GM13977 (cell line): Measurements from ENCODE around the gene GOLGA8S.
"Not testable (repeated sequence)": the region's sequence is repeated elsewhere in the genome, so short reads cannot be mapped to it uniquely, and the experiment has no call there.

ENCODE experiments used
- DNase-seq: peaks from one replicate; pipeline ENCODE4 v3.0.0; 2012; ENCODE audit warnings: low spot score
- in situ Hi-C: fragments of 300-500 bp; cut with MboI; formaldehyde crosslinking; loops from one replicate; pipeline ENCODE4 v1.12.0; 2022; ENCODE audit warnings: low sequenced_read_pairs, low pct_unique_long_range_greater_than_20kb, mixed read lengths, inconsistent platforms; ENCODE audit not compliant: unreplicated experiment
- TF ChIP-seq, protein P1 (sequence below): IDR thresholded peaks from 2 replicates; pipeline ENCODE4 v1.5.1; 2012; ENCODE audit warnings: mild to moderate bottlenecking, control low read depth; ENCODE audit not compliant: insufficient read depth; ENCODE audit errors: extremely low read depth, missing control alignments

Gene GOLGA8S

DNA sequence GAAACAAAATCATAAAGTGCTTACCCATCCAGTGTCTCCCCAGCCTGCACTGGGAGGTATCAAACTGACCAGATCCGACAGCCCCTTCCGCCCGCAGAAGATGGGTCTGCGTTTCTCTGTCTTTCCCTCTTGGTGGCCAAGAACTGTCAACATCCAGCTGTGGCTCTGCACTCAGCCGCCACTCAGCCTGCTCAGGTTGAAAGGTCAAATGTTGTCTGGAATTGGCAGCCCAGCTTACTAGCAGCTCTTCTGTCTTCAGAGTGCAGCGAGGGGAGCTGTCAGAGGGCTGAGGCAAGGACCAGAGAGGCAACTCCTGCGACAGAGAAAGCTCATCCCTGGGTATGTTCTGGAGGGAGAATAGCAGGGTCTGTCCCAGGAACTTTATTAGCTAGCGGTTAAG lies 47.1 kb downstream of the GOLGA8S start:
- in situ Hi-C loops: no loop called here
- DNase-seq: no peak
- TF ChIP-seq, protein P1, sequence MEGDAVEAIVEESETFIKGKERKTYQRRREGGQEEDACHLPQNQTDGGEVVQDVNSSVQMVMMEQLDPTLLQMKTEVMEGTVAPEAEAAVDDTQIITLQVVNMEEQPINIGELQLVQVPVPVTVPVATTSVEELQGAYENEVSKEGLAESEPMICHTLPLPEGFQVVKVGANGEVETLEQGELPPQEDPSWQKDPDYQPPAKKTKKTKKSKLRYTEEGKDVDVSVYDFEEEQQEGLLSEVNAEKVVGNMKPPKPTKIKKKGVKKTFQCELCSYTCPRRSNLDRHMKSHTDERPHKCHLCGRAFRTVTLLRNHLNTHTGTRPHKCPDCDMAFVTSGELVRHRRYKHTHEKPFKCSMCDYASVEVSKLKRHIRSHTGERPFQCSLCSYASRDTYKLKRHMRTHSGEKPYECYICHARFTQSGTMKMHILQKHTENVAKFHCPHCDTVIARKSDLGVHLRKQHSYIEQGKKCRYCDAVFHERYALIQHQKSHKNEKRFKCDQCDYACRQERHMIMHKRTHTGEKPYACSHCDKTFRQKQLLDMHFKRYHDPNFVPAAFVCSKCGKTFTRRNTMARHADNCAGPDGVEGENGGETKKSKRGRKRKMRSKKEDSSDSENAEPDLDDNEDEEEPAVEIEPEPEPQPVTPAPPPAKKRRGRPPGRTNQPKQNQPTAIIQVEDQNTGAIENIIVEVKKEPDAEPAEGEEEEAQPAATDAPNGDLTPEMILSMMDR: no peak

DNA sequence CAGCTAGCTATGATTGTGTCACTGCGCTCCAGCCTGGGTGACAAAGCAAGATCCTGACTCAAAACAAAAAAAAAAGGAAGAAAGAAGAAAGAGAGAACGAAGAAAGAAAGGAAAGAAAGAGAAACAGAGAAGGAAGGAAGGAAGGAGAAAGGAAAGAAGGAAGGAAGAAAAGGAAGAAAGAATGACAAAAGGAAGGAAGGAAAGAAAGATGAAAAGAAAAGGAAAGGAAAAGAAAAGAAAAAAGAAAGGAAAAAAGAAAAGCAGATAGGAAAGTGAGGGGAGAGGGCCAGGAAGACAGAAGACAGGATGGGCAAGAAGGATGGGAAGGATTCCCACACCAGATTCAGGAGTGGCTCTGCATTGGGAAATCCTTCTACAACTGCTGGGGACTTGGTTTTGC lies 47.6 kb downstream of the GOLGA8S start:
- in situ Hi-C loops: no loop called here
- TF ChIP-seq, protein P1: no peak
- DNase-seq: no peak

DNA sequence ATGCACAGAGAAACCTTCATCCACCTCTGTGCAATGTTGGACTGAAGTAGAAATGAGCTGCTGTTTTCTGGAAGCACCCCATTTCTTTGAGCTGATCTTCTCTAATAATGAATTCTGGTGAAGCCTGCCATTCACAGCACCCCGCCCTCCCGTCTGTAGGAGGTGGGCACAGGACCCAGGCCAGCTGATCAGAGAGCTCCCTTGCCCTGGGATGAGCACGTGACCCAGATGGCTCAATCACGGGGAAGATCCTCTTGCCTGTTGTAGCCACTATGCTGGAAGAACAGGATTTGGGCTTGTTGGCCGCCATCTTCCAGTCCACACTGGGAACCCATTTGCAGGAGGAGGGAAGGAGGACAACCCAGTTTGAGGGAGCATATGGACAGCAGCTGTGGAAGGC lies 48.0 kb downstream of the GOLGA8S start:
- in situ Hi-C loops: no loop called here
- TF ChIP-seq, protein P1: no peak
- no peak for DNase-seq

DNA sequence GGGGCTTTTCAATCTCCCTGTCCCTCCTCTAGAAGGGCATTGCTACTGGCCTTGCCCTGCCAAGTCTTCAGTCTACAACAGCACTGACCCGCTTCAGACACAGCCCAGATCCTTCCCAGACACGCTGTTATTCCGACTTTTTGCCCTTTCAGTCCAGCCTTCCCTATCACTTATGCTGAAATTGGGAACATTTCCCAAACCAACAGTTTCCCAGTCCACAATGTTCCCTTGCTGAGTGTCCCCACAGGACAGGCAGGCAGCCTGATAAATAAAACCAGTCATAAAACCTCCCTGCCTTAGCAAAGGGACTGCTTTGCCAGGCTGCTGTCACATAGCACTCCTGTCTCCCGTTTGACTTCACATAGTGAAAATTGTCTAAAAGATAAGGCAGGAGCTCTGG lies 49.0 kb downstream of the GOLGA8S start:
- TF ChIP-seq, protein P1: no peak
- in situ Hi-C loops: no loop called here
- no peak for DNase-seq

DNA sequence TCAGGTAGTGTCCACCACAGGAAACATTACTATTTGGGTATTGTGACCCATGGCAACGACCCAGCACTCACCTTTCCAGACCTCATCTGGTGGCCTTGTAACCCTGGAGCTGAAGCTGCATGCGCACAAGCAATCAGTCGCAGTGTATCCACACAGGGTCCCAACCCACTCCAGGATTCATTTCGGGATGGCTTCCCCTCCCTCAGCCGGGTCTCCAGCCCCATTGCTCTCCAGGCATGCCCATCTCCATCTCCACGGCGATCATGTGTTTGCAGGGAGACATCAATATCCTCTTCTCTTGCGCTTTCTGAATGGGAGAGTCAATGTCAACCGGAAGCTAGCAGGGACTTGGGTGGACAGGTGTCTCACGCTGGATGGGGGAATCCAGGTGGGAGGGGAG lies 57.3 kb downstream of the GOLGA8S start:
- in situ Hi-C loops: no loop called here
- TF ChIP-seq, protein P1: no peak
- DNase-seq: no peak

DNA sequence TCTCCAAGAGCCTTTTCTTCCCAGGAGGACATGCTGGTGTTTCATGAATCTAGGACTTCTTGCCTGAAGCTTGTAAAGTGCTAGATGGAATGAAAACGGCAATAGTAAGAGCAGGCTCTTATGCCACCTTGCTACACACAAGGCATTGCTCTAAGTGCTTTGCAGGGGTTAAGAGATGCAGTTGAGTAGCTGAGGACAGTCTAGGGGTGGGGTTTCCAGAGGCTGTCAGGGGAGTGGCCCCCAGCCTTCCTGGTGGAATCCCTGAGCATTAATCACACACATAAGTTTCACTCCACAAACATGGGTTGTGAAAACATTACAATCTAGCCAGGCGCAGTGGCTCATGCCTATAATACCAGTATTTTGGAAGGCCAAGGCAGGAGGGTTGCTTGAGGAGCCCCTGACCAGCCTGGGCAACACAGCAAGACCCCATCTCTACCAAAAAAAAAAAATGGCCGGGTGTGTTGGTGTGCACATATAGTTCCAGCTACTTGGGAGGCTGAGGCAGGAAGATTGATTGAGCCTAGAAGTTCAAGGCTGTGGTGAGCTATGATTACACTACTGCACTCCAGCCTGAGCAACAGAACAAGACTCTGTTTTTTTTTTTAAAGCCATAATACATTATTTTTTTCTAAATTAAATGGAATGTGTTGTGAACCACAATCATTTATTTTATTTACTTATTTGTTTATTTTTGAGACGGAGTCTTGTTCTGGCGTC lies 58.5 kb downstream of the GOLGA8S start:
- DNase-seq, in situ Hi-C loops: not testable (repeated sequence)
